Measurements from ENCODE around the gene SULT1B1. TPM values are rescaled to one million over a fixed set of nuclear protein-coding genes. Genes with fewer than 3 reads are reported as not detected.

Gene SULT1B1
- total and polyA plus RNA-seq, 2 donors (not counting 3 experiments of a cell fraction or from before 2014, with no cell fraction given): 45.0 to 59.5 TPM

- POLR2A ChIA-PET: no interaction called here
- Histone ChIP-seq H3K4me2 (ENCODE audit: insufficient read depth, low read length) (no peak overlapping the region), H3K4me3 (replicated peaks in 1 of 3; ENCODE audit: insufficient read depth in 1 of 3, low read depth in 1 of 3, low read length in 3 of 3) (no peak overlapping the region), H4K20me1 (replicated peaks; ENCODE audit: control insufficient read depth, extremely low read depth, insufficient read depth, low read length) (no peaks in the 10 kb centered on the region), H3K27ac (ENCODE audit: insufficient read depth, low read depth, low read length) (no peak overlapping the region), H3K27me3 (ENCODE audit: control insufficient read depth in 2 of 2, insufficient read depth in 2 of 2, low read length in 2 of 2) (no peaks in the 10 kb centered on the region), H3K36me3 (ENCODE audit: control insufficient read depth in 2 of 2, extremely low read depth in 1 of 2, insufficient read depth in 2 of 2, low read length in 2 of 2) (no peaks in the 10 kb centered on the region), H3K79me2 (ENCODE audit: control insufficient read depth, insufficient read depth, low read length) (no peaks in the 10 kb centered on the region), H3K4me1 (ENCODE audit: control insufficient read depth, extremely low read depth, insufficient read depth, low read length) (peaks cover 6% of the 10 kb centered on the region), H3K9me1 (replicated peaks; ENCODE audit: control insufficient read depth, extremely low read depth, insufficient read depth, low read length) (no peaks in the 10 kb centered on the region), H3K9me3 (replicated peaks; ENCODE audit: control insufficient read depth, insufficient read depth, low read length) (no peaks in the 10 kb centered on the region), H2AFZ (ENCODE audit: low read depth, low read length) (no peak overlapping the region), H3K9ac (replicated peaks; ENCODE audit: extremely low read depth, insufficient read depth, low read length) (no peak overlapping the region)
- no TSS peak for BruUV-seq (replicated peaks)
- no peak for DNase-seq (ENCODE audit: low read depth, low spot score)
- CTCF ChIA-PET: interaction anchor here (1.2 to 1.5 kb wide), 2 partner anchors 10 to 199 kb away, joined by 3 read pairs; no protein-coding TSS in a partner anchor
- dilution Hi-C loops (cut with MboI; ENCODE audit: extremely low pct_ligation_motif_present, low sequenced_read_pairs) (no loop called here), intact Hi-C loops (cut with micrococcal nuclease) (no loop called here)
- no peak for TF ChIP-seq MYC (IDR thresholded peaks at IDR 0.05; ENCODE audit: low read depth, low read length)
- no peak for TF ChIP-seq EZH2 (IDR thresholded peaks at IDR 0.05; ENCODE audit: borderline replicate concordance, low read depth, low read length, severe bottlenecking)
- TF ChIP-seq CTCF (IDR thresholded peaks at IDR 0.05; ENCODE audit: extremely low read depth in 1 of 2, insufficient read depth in 1 of 2, low read depth in 1 of 2, low read length in 2 of 2): no peak
- no peak for TF ChIP-seq POLR2AphosphoS5 (IDR thresholded peaks at IDR 0.05; ENCODE audit: insufficient read depth, low read depth, low read length)
- no peak for TF ChIP-seq POLR2A (IDR thresholded peaks at IDR 0.05; ENCODE audit: low read depth, low read length)
- no peak for TF ChIP-seq FOS (IDR thresholded peaks at IDR 0.05; ENCODE audit: borderline replicate concordance, insufficient read depth, low read length)
- no peak for TF ChIP-seq MAX (IDR thresholded peaks at IDR 0.05; ENCODE audit: insufficient read depth, insufficient read length)
- no peak for TF ChIP-seq GATA2 (IDR thresholded peaks at IDR 0.05; ENCODE audit: insufficient read depth, insufficient read length, low read depth, low read length)
- no peak for TF ChIP-seq JUN (IDR thresholded peaks at IDR 0.05; ENCODE audit: borderline replicate concordance, insufficient read depth, insufficient read length, low read depth)
- FAIRE-seq: no peak
Measured at GRCh38 chr4:69697536-69698242, 62.7 kb downstream of the SULT1B1 start.

All from endothelial cell of umbilical vein (primary cell).